Natural killer cell (primary cell): ENCODE measurements around the gene ZNF287. TPM values are rescaled to one million over a fixed set of nuclear protein-coding genes. Genes with fewer than 3 reads are reported as not detected.

ENCODE experiments used
- ATAC-seq, 3 donors: fragments of 150-1000 bp in 2 of 3; fragments of 200-7000 bp in 1 of 3; cut with Tn5 transposase; 1 replicate in 1 of 3; 2 replicates in 2 of 3; pipeline ENCODE4 v1.10.0; 2021; ENCODE audit warnings: mild to moderate bottlenecking in 2 of 3, moderate library complexity in 2 of 3
- DNase-seq, 2 donors: peaks; one replicate each; pipeline versions ENCODE4 v3.0.0 to v3.0.0-alpha.2; 2013 to 2021; ENCODE audit warnings: mixed read lengths in 1 of 2
- H3K27ac ChIP-seq: one replicate; pipeline ENCODE4 v1.5.1; 2013; ENCODE audit warnings: mild to moderate bottlenecking, low read length
- H3K27me3 ChIP-seq: one replicate; pipeline ENCODE4 v1.6.1; 2013; ENCODE audit warnings: low read length; ENCODE audit not compliant: control insufficient read depth, insufficient read depth
- H3K36me3 ChIP-seq: one replicate; pipeline ENCODE4 v1.6.1; 2013; ENCODE audit warnings: low read length; ENCODE audit not compliant: control insufficient read depth, insufficient read depth
- H3K4me1 ChIP-seq: one replicate; pipeline ENCODE4 v1.6.1; 2013; ENCODE audit warnings: low read length; ENCODE audit not compliant: control insufficient read depth, insufficient read depth
- H3K4me3 ChIP-seq: one replicate; pipeline ENCODE4 v1.5.1; 2013; ENCODE audit warnings: low read length
- H3K9me3 ChIP-seq: one replicate; pipeline ENCODE4 v1.6.1; 2013; ENCODE audit warnings: low read length; ENCODE audit not compliant: control insufficient read depth, insufficient read depth
- H3K27ac Mint-ChIP-seq, 2 donors: one replicate each; pipeline ENCODE4 v1.8.0; 2022; ENCODE audit warnings: mild to moderate bottlenecking in 2 of 2, mixed read lengths in 2 of 2, moderate library complexity in 1 of 2
- H3K27me3 Mint-ChIP-seq, 2 donors: one replicate each; pipeline ENCODE4 v1.8.0; 2022; ENCODE audit warnings: low read depth in 2 of 2, mixed read lengths in 2 of 2
- H3K36me3 Mint-ChIP-seq: one replicate; pipeline ENCODE4 v1.8.0; 2022; ENCODE audit warnings: mixed read lengths
- H3K4me1 Mint-ChIP-seq, 2 donors: one replicate each; pipeline ENCODE4 v1.8.0; 2022; ENCODE audit warnings: mixed read lengths in 2 of 2
- H3K4me3 Mint-ChIP-seq: one replicate; pipeline ENCODE4 v1.8.0; 2022; ENCODE audit warnings: mild to moderate bottlenecking, moderate library complexity, mixed read lengths
- H3K9me3 Mint-ChIP-seq, 2 donors: one replicate each; pipeline ENCODE4 v1.8.0; 2022; ENCODE audit warnings: mixed read lengths in 2 of 2
- CTCF ChIP-seq: fragments of 200-600 bp; IDR thresholded peaks from one replicate; pipeline ENCODE4 v1.8.0; 2022; ENCODE audit warnings: antibody characterized with exemption
- WGBS: methylation state at CpG from one replicate; pipeline ENCODE4 v1.1.7; 2013; ENCODE audit warnings: missing lambda C conversion rate; ENCODE audit not compliant: insufficient coverage; 5-methylcytosine and 5-hydroxymethylcytosine counted together
- intact Hi-C: fragments of 100-400 bp; cut with micrococcal nuclease; formaldehyde crosslinking; loops from one replicate; pipeline ENCODE4 v1.14.2; 2022
- total RNA-seq, 4 donors: library from RNA; stranded (reverse); fragments of 120-200 nt in 1 of 4; gene quantifications; one replicate each; pipeline versions ENCODE4 v1.2.3 to v1.2.4, GENCODE V29; 2013 to 2022

The ZNF287 gene
- total RNA-seq, 3 donors from 2014 or later (not counting 1 experiment from before 2014, with no cell fraction given): 2.4 to 7.4 (median 5.3) TPM

- peak overlapping the region; percentile 53 for H3K4me3 ChIP-seq
- Mint-ChIP-seq H3K4me3 (peak overlapping the region; percentile 90), H3K9me3 (no peaks in the 10 kb centered on the region), H3K27ac (peak overlapping the region; percentile 64 to 80), H3K4me1 (peaks cover 22 to 23% of the 10 kb centered on the region in 2 donors), H3K27me3 (peaks cover 0 to 6% of the 10 kb centered on the region in 2 donors), H3K36me3 (no peaks in the 10 kb centered on the region)
- no peaks in the 10 kb centered on the region for H3K36me3 ChIP-seq
- no peaks in the 10 kb centered on the region for H3K9me3 ChIP-seq
- no peaks in the 10 kb centered on the region for H3K27me3 ChIP-seq
- H3K27ac ChIP-seq: no peak overlapping the region
- ATAC-seq: no peak
- H3K4me1 ChIP-seq: peaks cover 12% of the 10 kb centered on the region
- DNase-seq: no peak
- 13% methylated on average over 14 of the region's 14 CpGs for WGBS
- intact Hi-C loops: no loop called here
- TF ChIP-seq CTCF: no peak
Observed at GRCh38 chr17:16569358-16569712, 331 bp upstream of the ZNF287 start.

- TF ChIP-seq CTCF: no peak
- Histone ChIP-seq H3K27me3 (no peaks in the 10 kb centered on the region), H3K4me3 (no peak overlapping the region), H3K36me3 (peaks cover 37% of the 10 kb centered on the region), H3K4me1 (no peaks in the 10 kb centered on the region), H3K27ac (no peak overlapping the region), H3K9me3 (peaks cover 33% of the 10 kb centered on the region)
- Mint-ChIP-seq H3K9me3 (peaks cover 8 to 39% of the 10 kb centered on the region in 2 donors), H3K27ac (no peak overlapping the region), H3K4me1 (peaks cover 0 to 8% of the 10 kb centered on the region in 2 donors), H3K27me3 (no peaks in the 10 kb centered on the region), H3K36me3 (peaks cover 69% of the 10 kb centered on the region), H3K4me3 (no peak overlapping the region)
- DNase-seq (no peak), ATAC-seq (no peak)
- WGBS: no CpG with 5 or more reads among the region's 3 CpGs
- intact Hi-C loops: no loop called here
Observed at GRCh38 chr17:16552637-16553045, 16.4 kb downstream of the ZNF287 start.

GRCh38 chr17:16551878-16552636 lies 16.9 kb downstream of the ZNF287 start:
- Histone ChIP-seq H3K27ac (no peak overlapping the region), H3K36me3 (peaks cover 31% of the 10 kb centered on the region), H3K4me3 (no peak overlapping the region), H3K4me1 (no peaks in the 10 kb centered on the region), H3K9me3 (peaks cover 33% of the 10 kb centered on the region), H3K27me3 (no peaks in the 10 kb centered on the region)
- ATAC-seq (no peak), DNase-seq (no peak)
- Mint-ChIP-seq H3K27me3 (no peaks in the 10 kb centered on the region), H3K36me3 (peaks cover 67% of the 10 kb centered on the region), H3K4me1 (peaks cover 0 to 2% of the 10 kb centered on the region in 2 donors), H3K27ac (no peak overlapping the region), H3K9me3 (peaks cover 8 to 42% of the 10 kb centered on the region in 2 donors), H3K4me3 (no peak overlapping the region)
- intact Hi-C loops: no loop called here
- TF ChIP-seq CTCF: no peak
- WGBS: 100% methylated on average over 1 of the region's 4 CpGs

- peaks cover 16% of the 10 kb centered on the region for H3K4me1 ChIP-seq
- Mint-ChIP-seq H3K27ac (peak overlapping the region; percentile 96 to 97), H3K4me3 (peak overlapping the region; percentile 99), H3K27me3 (peaks cover 0 to 3% of the 10 kb centered on the region in 2 donors), H3K4me1 (peaks cover 24 to 27% of the 10 kb centered on the region in 2 donors), H3K9me3 (no peaks in the 10 kb centered on the region), H3K36me3 (no peaks in the 10 kb centered on the region)
- no peak overlapping the region for H3K27ac ChIP-seq
- no peak overlapping the region for H3K4me3 ChIP-seq
- ATAC-seq (no peak), DNase-seq (no peak)
- H3K36me3 ChIP-seq: no peaks in the 10 kb centered on the region
- intact Hi-C loops: loop anchor here (1.0 to 10.0 kb wide), 4 partner anchors 52 to 448 kb away; partner anchors contain the start of gene UBB
- 84% methylated on average over 1 of the region's 2 CpGs for WGBS
- H3K27me3 ChIP-seq: no peaks in the 10 kb centered on the region
- TF ChIP-seq CTCF: no peak
- no peaks in the 10 kb centered on the region for H3K9me3 ChIP-seq
Observed at GRCh38 chr17:16537130-16537458, 31.9 kb downstream of the ZNF287 start.
